NCI-H460 (cell line): ENCODE data around the gene COLEC12. TPM values are rescaled to one million over a fixed set of nuclear protein-coding genes. Genes with fewer than 3 reads are reported as not detected.
"Not testable (repeated sequence)": the region's sequence is repeated elsewhere in the genome, so short reads cannot be mapped to it uniquely, and the experiment has no call there.

ENCODE experiments used
- DNase-seq: peaks from one replicate; pipeline ENCODE4 v3.0.0-alpha.2; 2016; ENCODE audit warnings: low read depth; ENCODE audit errors: extremely low read depth
- total RNA-seq: library from RNA; depleted of rRNA; stranded (reverse); fragments of >200 nt; shearing (Covaris generic); gene quantifications from 2 replicates; pipeline ENCODE4 v1.2.3, GENCODE V29; 2014

The COLEC12 gene
- total RNA-seq, 1 experiment from 2014 or later, result 0.05 TPM

DNA sequence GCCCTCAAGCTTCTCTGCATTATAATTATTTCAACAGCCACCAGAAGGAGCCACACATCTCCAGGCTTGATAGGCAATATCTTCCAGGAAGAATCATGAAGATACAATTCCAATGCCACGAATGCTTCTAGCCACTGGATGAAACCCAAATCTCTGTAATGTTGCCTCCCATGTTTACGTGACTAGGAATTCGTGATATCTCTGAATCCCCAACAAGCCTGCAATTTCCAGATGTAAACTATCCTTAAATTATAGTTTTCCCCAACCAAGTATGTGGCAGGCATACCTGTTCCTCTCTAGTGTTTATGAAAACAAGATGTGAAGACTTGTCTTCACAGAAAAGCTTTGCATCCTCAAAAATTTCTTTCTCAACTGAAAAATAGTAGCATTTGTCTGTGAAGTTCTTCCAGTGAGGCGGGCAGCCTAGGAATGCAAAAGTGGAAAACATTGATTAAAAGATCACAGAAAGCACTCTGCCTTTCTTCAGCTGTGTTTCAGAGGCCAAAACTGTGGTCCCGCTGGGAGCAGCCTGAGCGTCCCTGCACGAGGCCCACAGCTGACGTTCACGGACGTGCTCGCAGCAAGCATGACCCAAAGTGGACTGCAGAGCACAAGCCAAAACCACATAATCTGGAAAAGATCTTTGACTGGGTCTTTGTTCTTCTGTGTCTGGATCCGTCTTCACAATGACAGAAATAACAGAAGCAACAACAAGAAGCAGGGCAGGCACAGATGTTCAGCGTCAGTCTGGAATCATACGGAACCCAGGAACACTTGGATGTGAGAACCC, 167.6 kb downstream of the COLEC12 start:
- DNase-seq, result no peak

DNA sequence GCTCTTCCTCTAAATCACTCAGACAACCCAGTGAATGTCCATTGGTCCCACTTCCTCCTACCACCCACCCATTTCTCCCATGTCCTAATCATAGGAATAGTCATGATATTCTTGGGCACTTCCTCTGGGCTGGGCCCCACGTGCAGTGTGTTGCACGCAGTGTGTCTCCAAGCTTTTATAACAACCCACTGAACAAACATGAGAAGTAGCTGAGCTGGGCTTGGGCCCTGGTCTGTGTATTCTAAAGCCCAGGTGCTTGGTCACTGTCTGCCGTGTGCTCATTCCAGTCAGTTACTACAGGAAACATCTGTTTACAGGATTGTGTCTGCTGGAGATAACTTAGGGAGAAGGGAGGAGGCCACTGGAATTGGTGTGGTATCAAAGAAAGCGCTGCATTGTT, 168.5 kb downstream of the COLEC12 start:
- DNase-seq, result no peak

DNA sequence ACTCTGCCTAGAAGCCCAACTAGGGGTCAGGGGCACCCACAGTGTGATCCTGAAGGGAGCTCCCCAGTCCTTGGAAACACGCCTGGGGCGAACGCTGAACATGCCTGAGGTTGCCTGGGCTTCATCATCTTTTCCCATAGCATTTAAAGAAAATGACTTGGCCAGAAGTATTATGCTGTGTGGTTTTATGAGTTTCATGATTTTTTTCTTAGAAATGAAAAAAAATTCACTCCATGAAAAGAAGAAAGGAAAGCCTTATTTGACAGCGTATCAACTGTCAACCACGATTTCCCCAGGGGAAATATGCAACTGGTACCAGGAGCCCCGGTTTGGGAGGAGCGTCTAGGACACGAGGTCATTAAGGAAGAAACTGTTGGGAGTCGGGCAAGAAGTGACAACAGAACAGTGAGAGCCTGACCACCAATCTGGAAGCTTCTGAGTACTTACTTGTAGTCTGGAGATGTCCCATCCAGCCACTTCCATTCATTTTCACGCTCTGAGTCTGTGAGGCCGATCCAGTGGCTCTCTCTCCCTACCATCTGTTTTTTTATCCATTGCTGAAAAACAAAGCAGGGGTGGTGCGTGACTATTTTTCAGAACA, 169.2 kb downstream of the COLEC12 start:
- no peak for DNase-seq

DNA sequence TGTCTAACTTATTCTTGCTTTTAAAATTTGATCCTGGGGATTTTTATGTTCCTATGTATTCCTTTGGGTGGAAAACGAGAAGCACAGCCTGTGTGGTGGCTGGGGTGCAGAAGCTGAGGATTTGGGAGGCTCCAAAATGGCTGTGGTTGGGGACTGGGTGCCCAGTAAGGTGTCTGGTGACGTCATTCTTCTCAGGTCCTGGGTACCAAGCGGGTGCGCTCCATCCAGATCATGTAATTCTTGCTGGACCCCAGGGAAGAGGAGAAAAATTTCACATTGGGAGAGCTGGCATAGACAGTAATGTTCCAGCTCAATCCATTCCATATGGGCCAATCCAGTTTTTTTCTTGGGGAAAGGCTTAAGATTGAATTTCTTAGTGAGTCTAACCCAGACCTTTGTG, 171.6 kb downstream of the COLEC12 start:
- no peak for DNase-seq

DNA sequence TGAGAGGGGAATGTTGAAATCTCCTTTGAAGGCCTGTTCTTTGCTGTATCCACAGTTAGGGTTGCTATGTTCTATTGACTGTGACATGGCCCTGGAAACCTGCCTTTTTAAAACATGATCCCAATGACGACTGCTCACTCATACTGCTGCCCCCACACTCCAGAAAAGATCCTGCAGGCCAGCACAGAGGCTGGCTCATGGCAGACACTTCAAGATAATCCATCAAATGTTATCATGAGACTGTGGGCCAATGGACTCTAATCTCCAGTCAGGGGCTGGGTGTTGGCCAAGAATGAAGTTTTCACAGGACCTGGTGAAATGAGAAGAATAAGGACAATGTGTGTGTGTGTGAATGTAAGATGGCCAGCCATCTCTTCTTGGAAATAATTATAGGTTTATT, 173.7 kb downstream of the COLEC12 start:
- no peak for DNase-seq

DNA sequence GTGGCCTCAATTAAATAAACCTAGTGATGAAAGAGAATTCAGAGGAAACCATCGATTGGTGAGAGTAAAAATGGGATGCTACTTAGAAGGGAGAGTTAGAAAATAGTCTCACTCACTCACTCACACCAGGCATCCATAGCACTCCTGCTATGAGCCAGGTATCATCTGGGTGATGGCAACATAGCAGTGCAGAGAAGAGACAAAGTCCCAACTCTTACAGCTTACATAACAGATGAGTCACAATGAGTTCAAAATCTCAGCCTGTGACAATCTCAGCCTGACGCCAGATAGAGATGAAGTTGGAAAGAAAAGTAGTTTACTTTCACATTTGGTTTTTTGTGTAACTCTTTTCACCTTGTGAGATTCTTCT, 177.3 kb downstream of the COLEC12 start:
- no peak for DNase-seq

DNA sequence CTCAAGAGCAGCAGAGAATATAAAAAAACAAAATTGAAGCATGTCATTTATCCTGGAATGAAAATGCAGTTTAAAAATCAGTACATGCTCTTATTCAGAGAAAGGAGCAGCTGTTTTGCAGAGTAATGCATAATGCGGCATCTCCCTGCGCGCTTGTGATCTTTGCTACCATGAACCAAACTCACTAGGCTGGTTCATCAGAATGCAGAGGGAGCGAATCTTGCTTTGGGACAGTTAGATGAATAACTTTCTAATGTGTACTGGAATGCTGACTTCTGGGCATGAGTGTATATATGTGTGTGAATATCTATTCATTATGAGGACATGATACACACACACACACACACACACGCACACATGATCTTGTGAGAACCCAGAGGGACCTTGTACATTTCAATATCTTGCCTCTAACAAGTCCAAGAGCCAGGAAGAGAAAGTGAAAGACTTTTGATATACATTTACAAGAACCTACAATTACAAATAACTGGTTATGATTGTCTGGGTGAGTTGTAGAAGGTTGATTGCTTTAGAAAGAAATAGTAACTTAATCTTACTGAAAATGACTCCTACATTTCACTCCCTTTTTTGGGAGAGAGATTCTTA, 178.5 kb downstream of the COLEC12 start:
- DNase-seq, result no peak

DNA sequence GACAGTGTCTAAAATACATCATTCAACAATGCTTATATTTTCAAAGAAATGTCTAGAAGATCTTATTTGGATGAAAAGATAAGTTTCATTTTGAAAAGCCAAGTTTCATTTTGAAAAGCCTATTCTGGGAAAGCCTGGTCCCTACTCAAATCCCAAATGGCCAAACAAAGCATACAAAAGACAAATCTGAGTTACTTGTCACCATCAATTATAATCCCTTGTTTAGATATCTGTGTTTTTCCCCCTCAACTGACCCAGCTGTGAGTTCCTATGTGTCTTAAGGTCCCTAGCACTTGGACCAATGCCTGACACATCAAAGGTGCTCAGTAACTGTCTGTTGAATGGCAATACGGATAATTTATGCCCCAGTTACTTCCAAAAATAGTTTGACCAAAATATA, 180.3 kb downstream of the COLEC12 start:
- DNase-seq, result no peak

DNA sequence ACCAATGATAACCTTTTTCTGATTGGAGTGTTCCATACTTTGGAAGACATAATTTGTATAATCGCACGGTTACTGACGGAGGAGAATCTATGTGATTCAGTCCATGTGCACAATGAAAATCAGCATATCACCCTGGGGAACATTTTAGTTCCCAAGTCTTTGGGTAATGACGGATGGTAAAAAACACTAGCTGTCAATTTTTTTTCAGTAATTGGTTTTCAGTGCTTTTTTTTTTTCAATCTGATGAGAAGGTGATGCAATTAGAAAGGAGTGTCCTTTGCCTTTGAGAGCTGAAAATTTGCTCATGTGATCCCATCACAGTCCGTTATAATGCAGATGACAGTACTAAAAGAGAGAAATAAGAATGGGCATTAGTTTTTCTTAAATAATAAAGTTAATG, 180.8 kb downstream of the COLEC12 start:
- DNase-seq, result no peak

DNA sequence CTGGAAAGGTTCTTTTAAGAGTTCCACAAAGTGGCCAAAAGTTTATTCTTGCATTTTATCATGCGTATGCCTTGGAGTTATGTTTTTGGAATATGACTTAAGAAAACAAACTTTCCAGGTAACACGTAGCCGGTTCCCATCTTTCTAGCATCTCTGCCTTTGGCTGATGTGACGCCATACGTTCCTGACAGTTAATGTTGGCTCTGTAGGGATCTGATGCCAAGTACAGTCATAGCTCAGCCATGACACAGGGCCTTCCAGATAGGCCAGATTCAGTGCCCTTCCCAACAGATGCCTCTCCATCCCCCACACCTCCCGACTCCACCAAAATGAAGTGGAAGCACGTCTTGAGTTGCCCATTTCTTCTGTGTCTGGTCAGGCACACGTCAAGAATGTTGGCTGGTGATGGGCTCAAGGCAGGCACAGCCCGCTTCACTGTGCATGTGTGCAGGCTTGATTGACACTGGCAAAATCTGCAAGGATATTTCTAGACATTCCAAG, 181.7 kb downstream of the COLEC12 start:
- no peak for DNase-seq

DNA sequence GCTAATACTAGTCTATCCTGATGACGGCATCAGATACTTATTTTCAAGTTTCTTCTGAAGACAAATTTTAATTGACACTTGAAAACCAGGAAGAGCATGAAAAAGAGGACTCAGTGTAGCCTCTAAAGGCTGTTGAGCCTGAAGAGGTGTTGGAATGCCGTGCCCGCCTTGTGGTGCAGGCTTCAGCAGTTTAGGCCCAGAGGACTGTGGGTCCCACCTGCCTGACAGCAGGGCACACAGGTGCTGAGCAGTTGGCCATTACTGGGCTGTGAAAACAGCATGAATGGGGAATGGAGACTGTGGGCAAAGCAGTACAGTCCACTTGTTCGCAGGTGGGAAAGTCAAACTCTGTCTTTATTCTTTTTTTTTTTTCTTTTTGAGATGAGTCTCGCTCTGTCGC, 182.9 kb downstream of the COLEC12 start:
- DNase-seq, result no peak

DNA sequence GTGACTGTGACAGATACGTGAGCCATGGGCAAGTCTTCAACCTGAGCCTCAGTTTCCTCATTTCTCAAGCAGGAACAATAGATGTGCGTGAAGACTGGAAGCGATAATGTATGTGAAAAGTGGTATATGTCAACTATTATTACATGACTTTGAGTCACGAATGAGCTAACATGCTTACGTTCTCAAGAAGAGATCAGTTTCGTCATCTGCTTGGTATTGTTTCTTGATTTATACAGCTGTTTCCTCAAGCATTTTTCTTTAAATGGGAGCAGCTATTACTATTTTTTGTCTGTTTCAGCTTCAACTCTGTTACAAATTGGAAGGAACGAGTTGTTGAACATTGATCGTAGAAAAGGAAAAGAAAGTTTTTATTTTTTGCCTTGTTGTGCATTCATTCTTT, 184.1 kb downstream of the COLEC12 start:
- DNase-seq, result no peak

DNA sequence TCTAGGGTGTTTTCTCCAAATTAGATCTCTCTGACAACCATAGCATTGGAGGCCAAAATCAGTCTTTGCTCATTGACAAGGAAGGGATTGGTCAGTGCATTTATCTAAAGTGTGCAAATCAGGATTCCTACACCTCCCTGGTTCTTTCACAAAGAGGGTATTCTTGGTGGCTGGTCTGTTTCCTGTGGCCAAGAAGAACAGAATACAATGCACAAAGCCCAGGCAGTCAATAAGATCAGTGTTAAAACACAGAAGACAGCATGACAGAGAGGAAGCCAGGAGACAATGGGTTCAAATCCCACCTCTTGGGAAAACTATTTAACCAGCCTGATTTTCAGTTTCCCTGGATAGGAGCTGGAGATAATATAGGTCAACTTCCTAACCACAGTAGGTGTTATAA, 186.6 kb downstream of the COLEC12 start:
- DNase-seq, result no peak

DNA sequence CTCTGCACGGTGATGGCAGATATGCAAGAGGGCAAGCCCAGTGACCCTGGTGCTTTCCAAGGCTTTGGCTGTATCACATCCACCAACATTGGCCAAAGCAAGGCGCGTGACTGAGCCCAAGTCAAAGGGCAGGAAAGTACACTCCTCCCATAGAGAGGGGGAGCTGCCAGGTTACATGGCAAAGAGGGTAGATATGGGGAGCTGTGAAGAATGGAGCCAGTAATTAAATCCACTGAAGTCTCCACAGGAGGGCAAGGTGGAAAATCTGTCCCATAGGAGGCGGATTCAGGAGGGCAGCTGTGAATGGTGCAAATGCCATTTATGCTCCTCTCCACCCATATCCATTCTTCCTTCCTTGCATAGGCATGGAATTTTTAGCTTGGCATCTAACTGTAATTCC, 188.1 kb downstream of the COLEC12 start:
- no peak for DNase-seq

DNA sequence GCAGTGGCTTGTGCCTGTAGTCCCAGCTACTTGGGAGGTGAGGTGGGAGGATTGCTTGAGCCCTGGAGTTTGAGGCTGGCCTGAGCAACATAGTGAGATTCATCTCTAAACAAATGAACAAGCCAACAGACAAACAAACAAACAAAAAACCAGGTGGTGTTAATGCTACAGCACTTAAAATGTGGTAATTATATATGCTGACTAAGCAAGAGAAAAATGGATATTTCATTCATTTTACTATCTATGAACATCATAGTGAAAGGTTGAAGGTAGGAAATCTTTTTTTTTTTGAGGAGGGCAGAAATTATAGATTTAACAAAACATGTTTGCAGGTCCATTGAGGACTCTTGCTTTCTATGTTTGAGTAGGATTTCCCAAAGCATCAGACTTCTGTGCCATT, 190.5 kb downstream of the COLEC12 start:
- no peak for DNase-seq

DNA sequence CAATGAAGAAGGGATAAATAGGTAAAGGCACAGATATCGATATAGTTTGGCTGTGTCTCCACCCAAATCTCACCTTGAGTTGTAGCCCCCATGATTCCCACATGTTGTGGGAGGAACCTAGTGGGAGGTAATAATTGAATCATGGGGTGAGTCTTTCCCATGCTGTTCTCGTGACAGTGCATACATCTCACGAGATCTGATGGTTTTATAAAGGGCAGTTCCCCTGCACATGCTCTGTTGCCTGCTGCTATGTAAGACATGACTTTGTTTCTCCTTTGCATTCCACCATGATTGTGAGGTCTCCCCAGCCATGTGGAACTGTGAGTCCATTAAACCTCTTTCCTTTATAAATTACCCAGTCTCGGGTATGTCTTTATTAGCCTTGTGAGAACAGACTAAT, 192.4 kb downstream of the COLEC12 start:
- DNase-seq, result not testable (repeated sequence)

DNA sequence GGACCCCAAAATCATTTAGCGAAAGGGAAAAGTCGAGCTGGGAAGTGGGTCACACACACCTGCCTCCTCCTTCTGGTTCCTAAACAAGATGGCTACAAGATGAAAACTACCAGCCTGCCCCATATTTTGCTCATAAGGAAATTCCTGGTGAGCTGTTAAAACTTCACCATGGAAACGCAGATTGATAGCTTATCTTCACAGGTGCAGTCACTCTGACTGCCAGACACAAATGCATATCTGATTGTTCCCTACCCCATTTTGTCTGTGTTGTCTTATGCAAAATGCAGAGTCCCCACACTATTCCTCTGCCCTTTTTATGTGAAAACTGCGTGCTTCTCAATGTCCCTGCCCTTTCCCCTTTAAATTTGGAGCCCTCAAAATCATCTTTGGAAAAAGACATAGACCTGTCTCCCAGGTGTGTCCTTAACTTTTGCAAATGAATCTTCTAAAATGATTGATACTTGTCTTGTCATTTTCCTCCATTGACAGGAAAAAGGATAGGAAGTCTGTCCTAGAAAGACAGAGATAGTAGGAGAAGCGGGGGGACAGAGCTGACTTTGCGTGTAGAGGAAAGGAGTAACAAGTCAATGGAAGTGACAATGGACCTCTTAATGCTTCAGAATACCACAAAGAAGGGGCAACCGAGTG, 193.8 kb downstream of the COLEC12 start:
- DNase-seq, result no peak

DNA sequence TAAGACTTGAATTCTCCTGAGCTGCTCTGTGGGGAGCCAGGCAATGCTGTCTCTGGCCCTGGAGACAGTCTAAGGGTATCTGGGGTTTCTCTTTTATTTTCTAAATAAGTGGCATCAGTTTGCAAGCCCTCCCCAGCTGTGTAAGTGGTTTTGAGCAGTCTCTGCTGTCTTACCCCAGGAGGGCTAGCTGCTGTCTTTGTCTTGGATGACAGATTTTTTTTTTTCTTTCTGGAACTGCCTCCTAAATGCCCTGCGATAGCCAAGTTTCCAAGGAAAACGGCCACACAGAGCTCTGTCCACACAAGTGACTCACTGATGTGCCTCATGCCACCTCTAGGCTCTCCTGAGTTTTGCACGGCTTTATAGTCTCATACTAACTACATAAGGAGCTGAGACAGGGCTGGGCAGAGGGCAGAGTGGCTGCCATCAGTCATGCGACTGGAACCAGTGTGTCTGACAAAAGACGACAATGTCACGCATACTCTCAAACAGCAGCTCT, 195.4 kb downstream of the COLEC12 start:
- DNase-seq, result no peak

DNA sequence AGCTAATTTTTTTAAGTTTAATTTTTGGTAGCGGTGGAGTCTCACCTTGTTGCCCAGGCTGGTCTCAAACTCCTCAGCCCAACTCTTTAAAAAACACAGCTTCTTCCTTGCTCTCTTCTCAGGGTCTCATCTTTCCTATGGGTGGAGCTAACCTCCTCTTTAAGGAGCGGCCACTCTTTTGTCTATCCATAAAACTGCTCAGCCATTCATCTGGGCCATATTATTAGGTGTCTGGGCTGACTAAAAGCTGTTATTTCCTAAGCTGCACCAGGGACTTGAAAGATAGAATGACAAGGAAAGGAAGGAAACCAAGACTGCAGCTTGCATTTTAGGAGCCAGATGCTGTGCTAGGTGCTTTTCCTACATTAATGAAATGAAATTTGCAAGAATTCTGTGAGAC, 196.9 kb downstream of the COLEC12 start:
- no peak for DNase-seq

DNA sequence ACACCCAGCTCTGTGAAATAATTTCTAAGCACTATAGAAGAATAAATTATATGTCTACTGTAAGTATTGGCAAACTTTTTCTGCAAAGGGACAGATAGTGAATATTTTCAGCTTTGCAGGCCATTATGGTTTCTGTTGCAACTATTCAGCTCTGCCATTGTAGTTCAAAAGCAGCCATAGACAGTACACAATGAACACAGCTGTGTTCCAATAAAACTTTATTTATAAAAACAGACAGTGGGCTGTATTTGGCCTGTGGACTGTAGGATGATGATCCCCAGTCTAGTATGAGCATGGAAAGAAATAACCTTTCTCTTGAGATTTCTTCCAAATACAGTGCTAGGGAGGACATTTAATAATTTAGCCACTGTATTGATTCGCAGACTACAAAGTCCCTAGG, 197.5 kb downstream of the COLEC12 start:
- no peak for DNase-seq

DNA sequence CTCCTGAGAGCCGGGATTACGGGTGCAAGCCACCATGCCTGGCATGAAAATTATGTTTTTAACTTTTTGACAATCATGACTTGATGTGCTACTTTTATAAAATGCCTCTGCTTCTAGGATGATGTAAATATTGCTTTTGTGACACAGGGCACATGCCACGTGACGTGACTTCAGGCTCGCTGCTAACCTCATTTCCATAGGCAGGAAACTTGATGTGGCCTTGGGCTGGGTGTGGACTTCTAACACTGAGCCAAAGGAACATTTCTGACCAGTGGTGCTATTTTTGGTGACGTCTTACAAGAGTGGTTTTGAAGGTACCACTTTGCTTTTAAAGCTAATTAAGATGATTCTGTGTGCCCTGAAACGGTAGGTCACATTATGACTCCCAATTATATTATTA, 198.4 kb downstream of the COLEC12 start:
- no peak for DNase-seq
